ENCODE measurements around the gene F5.

DNA sequence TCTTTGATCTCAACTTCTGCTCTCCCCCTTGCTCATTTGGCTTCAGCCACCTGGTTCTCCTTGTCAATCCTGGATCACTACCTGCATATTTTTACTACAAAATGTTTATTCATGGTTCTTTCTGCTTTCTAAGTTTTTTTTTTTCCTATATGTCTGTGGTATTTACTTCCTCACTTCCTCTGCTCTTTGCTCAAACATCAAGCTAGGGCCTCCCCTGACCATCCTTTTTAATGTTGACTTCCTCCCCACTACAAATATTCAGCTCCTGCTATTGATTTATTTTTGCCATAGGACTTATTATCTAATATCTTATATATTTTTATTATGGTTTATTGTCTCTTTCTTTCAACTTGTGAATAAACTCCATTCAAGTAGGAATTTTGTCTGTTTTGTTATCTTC, 86.5 kb downstream of the F5 start:
- TF ChIP-seq EP300 (IDR thresholded peaks at IDR 0.05; ENCODE audit: borderline replicate concordance) (no peak), EGR1 (IDR thresholded peaks at IDR 0.05) (no peak), CEBPB (IDR thresholded peaks at IDR 0.05) (no peak), YY1 (IDR thresholded peaks at IDR 0.05; ENCODE audit: low read depth) (no peak), RAD21 (IDR thresholded peaks at IDR 0.05; ENCODE audit: low read depth) (no peak), TAF1 (IDR thresholded peaks at IDR 0.05; ENCODE audit: low read depth) (no peak), TEAD4 (IDR thresholded peaks at IDR 0.05) (no peak)
- TF ChIP-seq, protein P1, sequence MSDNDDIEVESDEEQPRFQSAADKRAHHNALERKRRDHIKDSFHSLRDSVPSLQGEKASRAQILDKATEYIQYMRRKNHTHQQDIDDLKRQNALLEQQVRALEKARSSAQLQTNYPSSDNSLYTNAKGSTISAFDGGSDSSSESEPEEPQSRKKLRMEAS (IDR thresholded peaks at IDR 0.05) = no peak
- TF ChIP-seq, protein P2, sequence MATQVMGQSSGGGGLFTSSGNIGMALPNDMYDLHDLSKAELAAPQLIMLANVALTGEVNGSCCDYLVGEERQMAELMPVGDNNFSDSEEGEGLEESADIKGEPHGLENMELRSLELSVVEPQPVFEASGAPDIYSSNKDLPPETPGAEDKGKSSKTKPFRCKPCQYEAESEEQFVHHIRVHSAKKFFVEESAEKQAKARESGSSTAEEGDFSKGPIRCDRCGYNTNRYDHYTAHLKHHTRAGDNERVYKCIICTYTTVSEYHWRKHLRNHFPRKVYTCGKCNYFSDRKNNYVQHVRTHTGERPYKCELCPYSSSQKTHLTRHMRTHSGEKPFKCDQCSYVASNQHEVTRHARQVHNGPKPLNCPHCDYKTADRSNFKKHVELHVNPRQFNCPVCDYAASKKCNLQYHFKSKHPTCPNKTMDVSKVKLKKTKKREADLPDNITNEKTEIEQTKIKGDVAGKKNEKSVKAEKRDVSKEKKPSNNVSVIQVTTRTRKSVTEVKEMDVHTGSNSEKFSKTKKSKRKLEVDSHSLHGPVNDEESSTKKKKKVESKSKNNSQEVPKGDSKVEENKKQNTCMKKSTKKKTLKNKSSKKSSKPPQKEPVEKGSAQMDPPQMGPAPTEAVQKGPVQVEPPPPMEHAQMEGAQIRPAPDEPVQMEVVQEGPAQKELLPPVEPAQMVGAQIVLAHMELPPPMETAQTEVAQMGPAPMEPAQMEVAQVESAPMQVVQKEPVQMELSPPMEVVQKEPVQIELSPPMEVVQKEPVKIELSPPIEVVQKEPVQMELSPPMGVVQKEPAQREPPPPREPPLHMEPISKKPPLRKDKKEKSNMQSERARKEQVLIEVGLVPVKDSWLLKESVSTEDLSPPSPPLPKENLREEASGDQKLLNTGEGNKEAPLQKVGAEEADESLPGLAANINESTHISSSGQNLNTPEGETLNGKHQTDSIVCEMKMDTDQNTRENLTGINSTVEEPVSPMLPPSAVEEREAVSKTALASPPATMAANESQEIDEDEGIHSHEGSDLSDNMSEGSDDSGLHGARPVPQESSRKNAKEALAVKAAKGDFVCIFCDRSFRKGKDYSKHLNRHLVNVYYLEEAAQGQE (IDR thresholded peaks at IDR 0.05; ENCODE audit: low read depth) = no peak

All from Ishikawa (cell line).